KG1 (cell line): ENCODE results near the gene TCP11L1.
"Not testable (repeated sequence)": the region's sequence is repeated elsewhere in the genome, so short reads cannot be mapped to it uniquely, and the experiment has no call there.

Experiments used
- DNase-seq: peaks from one replicate; lab custom pipeline; 2025; lab: John Stamatoyannopoulos, UW

Gene TCP11L1

GRCh38 chr11:33033493-33033892, 5.9 kb upstream of the TCP11L1 start:
- no peak for DNase-seq

GRCh38 chr11:33035011-33035410, 4.4 kb upstream of the TCP11L1 start:
- DNase-seq, result no peak

GRCh38 chr11:33040033-33040861, 875 bp downstream of the TCP11L1 start:
- DNase-seq, result no peak

- no peak for DNase-seq
Measured at GRCh38 chr11:33040862-33041453, 1.6 kb downstream of the TCP11L1 start.

- no peak for DNase-seq
Measured at GRCh38 chr11:33043221-33043830, 4.0 kb downstream of the TCP11L1 start.

GRCh38 chr11:33044285-33044756, 4.9 kb downstream of the TCP11L1 start:
- no peak for DNase-seq

GRCh38 chr11:33045551-33046255, 6.3 kb downstream of the TCP11L1 start:
- DNase-seq, result no peak

GRCh38 chr11:33048701-33049100, 9.3 kb downstream of the TCP11L1 start:
- not testable (repeated sequence) for DNase-seq

- DNase-seq, result not testable (repeated sequence)
Measured at GRCh38 chr11:33049565-33050408, 10.4 kb downstream of the TCP11L1 start.

GRCh38 chr11:33052231-33052630, 12.9 kb downstream of the TCP11L1 start:
- no peak for DNase-seq

GRCh38 chr11:33055375-33055774, 16.0 kb downstream of the TCP11L1 start:
- no peak for DNase-seq

GRCh38 chr11:33057284-33057683, 17.9 kb downstream of the TCP11L1 start:
- no peak for DNase-seq

GRCh38 chr11:33059331-33060007, 20.1 kb downstream of the TCP11L1 start:
- no peak for DNase-seq

GRCh38 chr11:33060271-33060670, 20.9 kb downstream of the TCP11L1 start:
- DNase-seq, result no peak

- no peak for DNase-seq
Measured at GRCh38 chr11:33062137-33062536, 22.8 kb downstream of the TCP11L1 start.

GRCh38 chr11:33063326-33063881, 24.0 kb downstream of the TCP11L1 start:
- DNase-seq, result no peak

GRCh38 chr11:33064033-33064825, 24.9 kb downstream of the TCP11L1 start:
- no peak for DNase-seq

- no peak for DNase-seq
Measured at GRCh38 chr11:33064866-33065265, 25.5 kb downstream of the TCP11L1 start.

GRCh38 chr11:33065445-33066178, 26.2 kb downstream of the TCP11L1 start:
- DNase-seq, result no peak
